ENCODE data around the gene VILL.

DNA sequence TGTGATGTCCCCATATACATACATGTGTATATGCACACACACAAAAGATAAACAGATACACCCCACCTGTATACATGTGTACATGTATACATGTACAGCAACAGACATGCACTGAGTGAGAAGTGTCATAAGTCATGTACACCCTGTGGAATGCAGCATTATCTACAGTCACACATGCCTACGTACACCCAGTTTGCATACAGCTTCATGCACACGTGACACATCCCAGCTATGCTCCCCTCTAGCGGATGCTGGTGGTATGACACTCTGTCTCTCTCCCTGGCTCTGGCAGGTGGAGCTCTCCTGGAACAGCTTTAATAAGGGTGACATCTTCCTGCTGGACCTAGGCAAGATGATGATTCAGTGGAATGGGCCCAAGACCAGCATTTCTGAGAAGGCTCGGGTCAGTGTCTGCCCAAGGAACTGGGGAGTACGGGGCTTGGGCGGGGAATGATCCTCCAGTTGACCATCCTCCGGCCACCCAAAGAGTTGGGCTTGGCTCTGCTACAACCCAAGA is 6.3 kb downstream of the VILL start:
- TF ChIP-seq, protein P1, sequence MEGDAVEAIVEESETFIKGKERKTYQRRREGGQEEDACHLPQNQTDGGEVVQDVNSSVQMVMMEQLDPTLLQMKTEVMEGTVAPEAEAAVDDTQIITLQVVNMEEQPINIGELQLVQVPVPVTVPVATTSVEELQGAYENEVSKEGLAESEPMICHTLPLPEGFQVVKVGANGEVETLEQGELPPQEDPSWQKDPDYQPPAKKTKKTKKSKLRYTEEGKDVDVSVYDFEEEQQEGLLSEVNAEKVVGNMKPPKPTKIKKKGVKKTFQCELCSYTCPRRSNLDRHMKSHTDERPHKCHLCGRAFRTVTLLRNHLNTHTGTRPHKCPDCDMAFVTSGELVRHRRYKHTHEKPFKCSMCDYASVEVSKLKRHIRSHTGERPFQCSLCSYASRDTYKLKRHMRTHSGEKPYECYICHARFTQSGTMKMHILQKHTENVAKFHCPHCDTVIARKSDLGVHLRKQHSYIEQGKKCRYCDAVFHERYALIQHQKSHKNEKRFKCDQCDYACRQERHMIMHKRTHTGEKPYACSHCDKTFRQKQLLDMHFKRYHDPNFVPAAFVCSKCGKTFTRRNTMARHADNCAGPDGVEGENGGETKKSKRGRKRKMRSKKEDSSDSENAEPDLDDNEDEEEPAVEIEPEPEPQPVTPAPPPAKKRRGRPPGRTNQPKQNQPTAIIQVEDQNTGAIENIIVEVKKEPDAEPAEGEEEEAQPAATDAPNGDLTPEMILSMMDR (conservative IDR thresholded peaks at IDR 0.05) = peak; percentile 90
- TF ChIP-seq ZFX (IDR thresholded peaks at IDR 0.05) = no peak
